ENCODE results near the gene NOP9.

The NOP9 gene

DNA sequence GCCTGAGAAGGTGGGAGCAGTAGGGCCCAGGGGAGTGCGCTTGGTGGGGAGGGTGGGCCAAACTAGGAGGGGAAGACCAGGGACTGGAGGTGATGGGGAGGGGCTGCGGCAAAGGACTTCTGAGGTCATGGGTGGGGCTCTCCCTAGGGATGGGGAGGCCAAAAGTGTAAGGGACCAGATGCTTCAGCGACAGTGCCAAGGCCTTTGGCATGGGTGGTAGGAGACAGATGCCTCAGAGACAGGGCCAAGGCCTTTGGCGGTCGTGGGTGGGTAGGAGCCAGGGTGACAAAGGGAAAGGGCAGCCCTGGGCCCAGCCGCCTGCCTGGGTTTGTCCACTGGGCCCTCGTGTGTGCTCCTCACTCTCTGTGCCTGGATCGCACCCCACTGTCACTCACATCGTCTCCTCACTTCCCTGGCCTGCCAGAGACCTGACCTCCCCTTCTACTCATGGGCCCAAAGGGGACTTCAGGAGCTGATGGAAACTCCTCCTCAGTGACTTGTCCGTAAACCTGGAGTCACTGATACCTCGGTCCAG, 15.1 kb upstream of the NOP9 start:
- no peak overlapping the region for H3K27ac Mint-ChIP-seq
- H3K4me1 Mint-ChIP-seq = peaks cover 41% of the 10 kb centered on the region
- H3K9me3 Mint-ChIP-seq = no peaks in the 10 kb centered on the region
- peaks cover 3% of the 10 kb centered on the region for H3K36me3 Mint-ChIP-seq (ENCODE audit: low read depth)
- ATAC-seq (no peak), DNase-seq (no peak)
- H3K27me3 Mint-ChIP-seq = peaks cover 3% of the 10 kb centered on the region
- no peak overlapping the region for H3K4me3 Mint-ChIP-seq

DNA sequence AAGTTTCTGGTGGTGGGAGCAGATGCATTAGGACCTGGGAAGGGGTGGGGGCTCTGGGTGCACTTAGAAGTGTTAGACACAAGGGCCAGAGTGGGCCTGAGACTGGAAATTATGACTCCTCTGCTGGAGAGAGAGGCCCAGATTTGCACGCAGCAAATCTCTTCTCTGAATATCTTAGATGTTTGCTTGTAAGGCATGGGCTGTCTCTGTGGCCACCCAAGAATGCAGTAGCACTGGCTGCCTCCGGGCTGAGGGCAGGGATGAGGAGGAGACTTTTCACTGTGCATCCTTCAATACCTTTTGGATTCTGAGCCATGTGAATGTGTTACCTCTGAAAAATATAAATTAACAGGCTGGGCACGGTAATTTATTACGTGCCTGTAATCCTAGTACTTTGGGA, 14.3 kb upstream of the NOP9 start:
- H3K36me3 Mint-ChIP-seq (ENCODE audit: low read depth) = peaks cover 5% of the 10 kb centered on the region
- no peaks in the 10 kb centered on the region for H3K9me3 Mint-ChIP-seq
- DNase-seq (no peak), ATAC-seq (no peak)
- H3K4me3 Mint-ChIP-seq = no peak overlapping the region
- H3K27ac Mint-ChIP-seq = no peak overlapping the region
- H3K27me3 Mint-ChIP-seq = peaks cover 3% of the 10 kb centered on the region
- H3K4me1 Mint-ChIP-seq = peaks cover 41% of the 10 kb centered on the region

DNA sequence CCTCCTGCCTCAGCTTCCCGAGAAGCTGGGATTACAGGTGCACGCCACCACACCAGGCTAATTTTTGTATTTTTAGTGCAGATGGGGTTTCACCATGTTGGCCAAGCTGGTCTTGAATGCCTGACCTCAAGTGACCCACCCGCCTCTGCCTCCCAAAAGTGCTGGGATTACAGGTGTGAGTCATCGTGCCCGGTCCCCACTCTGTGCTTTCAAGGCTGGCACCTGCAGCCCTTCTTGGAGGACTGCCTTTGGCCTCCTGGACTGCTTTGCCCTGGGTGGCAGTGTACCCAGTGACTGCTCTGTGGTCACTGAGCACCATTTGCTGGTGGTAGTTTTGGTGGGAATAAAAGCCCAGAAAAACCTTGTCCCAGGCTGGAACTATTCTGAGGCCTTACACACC, 12.7 kb upstream of the NOP9 start:
- peaks cover 52% of the 10 kb centered on the region for H3K4me1 Mint-ChIP-seq
- H3K27ac Mint-ChIP-seq = no peak overlapping the region
- H3K36me3 Mint-ChIP-seq (ENCODE audit: low read depth) = peaks cover 20% of the 10 kb centered on the region
- no peaks in the 10 kb centered on the region for H3K9me3 Mint-ChIP-seq
- H3K4me3 Mint-ChIP-seq = no peak overlapping the region
- H3K27me3 Mint-ChIP-seq = peaks cover 3% of the 10 kb centered on the region
- ATAC-seq = no peak
- DNase-seq = no peak

DNA sequence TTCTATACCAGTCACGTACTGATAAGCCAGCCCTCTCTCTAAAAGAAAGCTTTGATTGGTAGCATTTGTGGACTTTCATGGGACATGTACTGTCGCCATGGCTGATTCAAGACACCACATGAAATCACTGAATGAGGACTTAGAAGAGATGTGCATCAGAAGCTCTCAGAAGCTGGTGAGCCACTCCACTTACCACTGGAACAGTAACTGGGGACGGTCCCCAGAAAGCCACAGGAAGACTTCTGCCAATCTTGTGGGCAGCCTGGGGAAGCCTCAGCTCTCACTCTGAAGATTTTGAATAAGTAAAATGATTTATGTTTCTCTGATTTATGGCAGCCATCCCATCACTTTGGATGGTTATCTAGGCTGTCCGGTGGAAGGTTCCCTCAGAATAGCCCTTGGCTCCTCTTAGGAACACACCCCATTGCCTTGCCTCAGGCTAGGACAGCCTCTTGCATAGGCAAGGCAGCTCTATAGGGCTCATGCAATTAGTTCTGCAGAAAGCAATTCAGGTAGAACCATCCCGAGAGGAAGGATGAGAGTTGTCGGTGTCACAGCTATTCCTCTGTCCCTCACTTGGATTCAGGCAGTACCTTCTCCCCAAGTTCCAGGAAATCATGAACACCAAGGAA, 9.9 kb upstream of the NOP9 start:
- Mint-ChIP-seq H3K4me1 (peaks cover 53% of the 10 kb centered on the region), H3K36me3 (ENCODE audit: low read depth) (peaks cover 28% of the 10 kb centered on the region), H3K27me3 (peaks cover 3% of the 10 kb centered on the region), H3K9me3 (no peaks in the 10 kb centered on the region), H3K4me3 (no peak overlapping the region), H3K27ac (peak overlapping the region; percentile 27)
- ATAC-seq (peak; percentile 100), DNase-seq (peak; percentile 71)

DNA sequence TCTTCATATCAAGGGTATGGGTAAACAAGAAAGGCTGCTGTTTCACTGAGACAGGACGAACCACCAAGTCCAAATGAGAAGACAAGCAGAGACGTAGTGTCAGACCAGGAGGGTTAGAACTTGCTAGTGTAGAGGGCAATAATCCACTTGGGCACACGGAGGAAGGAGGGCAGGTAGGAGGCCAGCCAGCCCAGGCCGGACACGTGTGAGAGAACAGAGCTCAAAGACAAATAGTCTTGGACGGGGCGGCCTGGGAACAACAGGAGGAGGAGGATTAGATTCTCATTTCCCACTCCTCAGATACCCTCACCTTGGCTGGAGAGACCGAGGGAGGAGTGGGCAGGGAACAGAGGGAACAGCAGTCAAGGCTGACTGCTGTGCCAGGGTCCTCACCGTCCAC, 8.9 kb upstream of the NOP9 start:
- DNase-seq (no peak), ATAC-seq (no peak)
- H3K9me3 Mint-ChIP-seq = no peaks in the 10 kb centered on the region
- peaks cover 28% of the 10 kb centered on the region for H3K36me3 Mint-ChIP-seq (ENCODE audit: low read depth)
- H3K4me1 Mint-ChIP-seq = peaks cover 49% of the 10 kb centered on the region
- no peak overlapping the region for H3K27ac Mint-ChIP-seq
- peaks cover 3% of the 10 kb centered on the region for H3K27me3 Mint-ChIP-seq
- no peak overlapping the region for H3K4me3 Mint-ChIP-seq

DNA sequence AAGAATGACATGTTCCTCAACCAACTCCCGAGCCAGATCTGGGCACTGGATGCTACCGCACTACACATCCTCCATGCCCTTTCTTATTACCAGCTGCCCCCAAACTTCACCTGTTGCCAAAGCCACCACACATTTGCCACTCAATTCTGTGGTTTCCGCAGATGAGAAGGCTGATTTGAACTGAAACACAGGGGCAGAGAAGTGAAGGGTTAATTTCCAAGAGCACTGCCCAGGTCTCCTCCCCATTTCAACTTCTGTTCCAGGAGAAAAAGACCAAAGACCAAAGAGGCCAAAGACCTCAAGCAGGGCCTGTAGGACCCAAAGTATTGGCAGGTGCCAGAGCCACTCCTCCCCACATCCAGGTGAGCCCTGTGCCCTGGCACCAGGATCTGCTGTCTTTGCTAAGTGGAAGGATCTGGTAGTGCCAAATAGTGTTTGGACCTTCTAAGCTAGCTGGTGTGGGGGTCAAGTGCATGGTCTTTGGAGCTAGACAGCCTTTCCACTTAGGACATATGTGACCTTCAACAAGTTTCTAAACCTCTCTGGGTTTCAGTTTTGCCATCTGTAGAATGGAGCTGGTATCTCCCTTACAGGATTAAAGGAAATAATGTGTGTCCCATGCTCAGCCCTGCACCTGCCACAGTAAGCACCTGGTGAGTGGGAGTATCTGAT, 8.1 kb upstream of the NOP9 start:
- ATAC-seq (no peak), DNase-seq (no peak)
- peaks cover 31% of the 10 kb centered on the region for H3K36me3 Mint-ChIP-seq (ENCODE audit: low read depth)
- H3K4me1 Mint-ChIP-seq = peaks cover 53% of the 10 kb centered on the region
- no peaks in the 10 kb centered on the region for H3K9me3 Mint-ChIP-seq
- H3K4me3 Mint-ChIP-seq = no peak overlapping the region
- H3K27ac Mint-ChIP-seq = no peak overlapping the region
- H3K27me3 Mint-ChIP-seq = peaks cover 3% of the 10 kb centered on the region

DNA sequence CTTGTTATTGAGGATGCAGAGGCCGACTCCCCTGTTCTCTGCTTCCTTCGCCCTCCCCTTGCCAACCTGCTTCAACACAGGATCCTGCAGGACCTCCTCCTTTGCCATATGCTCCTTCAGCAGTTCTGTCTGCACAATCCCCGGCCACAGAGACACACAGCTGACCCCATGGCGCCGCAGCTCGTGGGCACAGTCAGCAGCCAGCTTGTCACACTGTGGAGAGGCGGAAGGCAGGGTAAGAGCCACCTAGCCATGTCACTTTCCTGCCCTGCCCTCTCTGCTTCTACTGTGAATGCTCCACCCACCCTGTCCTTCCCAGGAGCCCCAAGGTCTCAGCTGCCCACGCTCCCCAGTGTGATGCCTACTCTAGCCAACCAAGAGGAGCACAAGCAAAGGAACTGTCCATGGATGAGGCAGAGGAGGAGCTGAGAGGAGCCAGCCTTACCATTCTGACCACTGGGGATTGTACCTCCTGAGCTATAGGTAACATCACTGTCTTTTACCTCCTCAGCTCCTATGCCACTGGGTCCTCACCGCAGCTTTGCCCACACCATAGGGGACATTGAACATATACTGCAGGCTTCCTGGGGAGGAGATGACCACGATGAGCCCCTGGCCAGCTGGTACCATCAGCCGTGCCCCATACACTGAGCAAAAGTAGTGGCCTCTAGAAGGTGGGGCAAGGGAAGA, 7.4 kb upstream of the NOP9 start:
- Mint-ChIP-seq H3K9me3 (no peaks in the 10 kb centered on the region), H3K27ac (no peak overlapping the region), H3K4me3 (no peak overlapping the region), H3K4me1 (peaks cover 60% of the 10 kb centered on the region), H3K36me3 (ENCODE audit: low read depth) (peaks cover 32% of the 10 kb centered on the region), H3K27me3 (peaks cover 3% of the 10 kb centered on the region)
- DNase-seq = no peak
- no peak for ATAC-seq

DNA sequence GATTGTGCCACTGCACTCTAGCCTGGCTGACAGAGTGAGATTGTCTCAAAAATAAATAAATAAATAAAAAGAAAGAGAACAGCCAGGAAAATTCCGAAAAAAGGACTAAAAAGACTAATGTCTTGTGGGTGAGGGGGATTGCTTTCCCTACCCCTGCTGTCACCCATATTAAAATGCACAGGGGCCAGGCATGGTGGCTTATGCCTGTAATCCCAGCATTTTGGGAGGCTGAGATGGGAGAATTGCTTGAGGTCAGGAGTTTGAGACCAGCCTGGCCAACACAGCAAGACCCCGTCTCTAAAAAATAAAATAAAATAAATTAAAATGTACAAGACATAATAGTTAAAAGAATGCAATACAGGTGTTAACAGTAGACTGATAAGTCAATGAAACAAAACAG, 6.1 kb upstream of the NOP9 start:
- peaks cover 58% of the 10 kb centered on the region for H3K4me1 Mint-ChIP-seq
- peaks cover 30% of the 10 kb centered on the region for H3K36me3 Mint-ChIP-seq (ENCODE audit: low read depth)
- no peak for DNase-seq
- H3K9me3 Mint-ChIP-seq = no peaks in the 10 kb centered on the region
- H3K27ac Mint-ChIP-seq = no peak overlapping the region
- no peaks in the 10 kb centered on the region for H3K27me3 Mint-ChIP-seq
- H3K4me3 Mint-ChIP-seq = no peak overlapping the region
- ATAC-seq = no peak

DNA sequence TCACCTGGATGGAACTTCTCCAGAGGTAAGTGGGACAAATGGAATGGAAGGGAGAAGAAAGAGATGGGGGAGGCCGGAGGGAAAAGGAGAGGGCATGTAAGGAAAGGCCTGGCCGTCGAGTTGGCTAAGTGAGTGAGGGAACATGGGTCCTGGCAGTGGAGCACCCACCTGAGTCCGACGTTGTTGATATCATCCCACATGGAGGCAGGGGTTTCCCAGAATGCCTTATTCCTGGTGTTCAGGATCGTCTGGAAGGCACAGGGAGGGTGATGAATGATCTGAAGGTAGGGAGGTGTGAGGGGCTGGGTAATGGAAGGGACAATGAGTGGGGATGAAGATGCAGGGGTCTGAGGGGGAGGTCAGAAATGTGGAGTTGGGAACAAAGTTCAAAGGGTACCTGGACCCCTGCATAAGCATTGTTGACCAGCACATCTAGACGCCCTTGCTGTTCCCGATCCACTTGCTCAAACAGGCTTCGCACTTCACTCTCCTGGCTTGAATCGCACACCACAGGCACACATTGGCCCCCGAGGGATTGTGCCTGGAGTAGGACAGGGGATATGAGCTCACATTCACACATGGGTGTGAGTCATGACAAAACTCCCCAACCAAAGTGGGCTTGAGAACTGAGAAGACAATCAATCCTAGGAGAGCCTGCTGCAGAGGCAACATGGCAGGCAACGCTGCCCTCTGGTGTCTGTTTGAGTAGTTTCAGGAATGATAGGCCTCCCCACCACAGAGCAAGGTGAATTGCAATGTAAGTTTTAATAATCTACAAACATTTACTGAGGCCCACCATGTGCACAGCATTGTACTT, 3.1 kb upstream of the NOP9 start:
- Mint-ChIP-seq H3K36me3 (ENCODE audit: low read depth) (peaks cover 20% of the 10 kb centered on the region), H3K4me3 (peak overlapping the region; percentile 35), H3K4me1 (peaks cover 56% of the 10 kb centered on the region), H3K9me3 (no peaks in the 10 kb centered on the region), H3K27ac (peak overlapping the region; percentile 82), H3K27me3 (no peaks in the 10 kb centered on the region)
- ATAC-seq (peak; percentile 93), DNase-seq (peak; percentile 73)

DNA sequence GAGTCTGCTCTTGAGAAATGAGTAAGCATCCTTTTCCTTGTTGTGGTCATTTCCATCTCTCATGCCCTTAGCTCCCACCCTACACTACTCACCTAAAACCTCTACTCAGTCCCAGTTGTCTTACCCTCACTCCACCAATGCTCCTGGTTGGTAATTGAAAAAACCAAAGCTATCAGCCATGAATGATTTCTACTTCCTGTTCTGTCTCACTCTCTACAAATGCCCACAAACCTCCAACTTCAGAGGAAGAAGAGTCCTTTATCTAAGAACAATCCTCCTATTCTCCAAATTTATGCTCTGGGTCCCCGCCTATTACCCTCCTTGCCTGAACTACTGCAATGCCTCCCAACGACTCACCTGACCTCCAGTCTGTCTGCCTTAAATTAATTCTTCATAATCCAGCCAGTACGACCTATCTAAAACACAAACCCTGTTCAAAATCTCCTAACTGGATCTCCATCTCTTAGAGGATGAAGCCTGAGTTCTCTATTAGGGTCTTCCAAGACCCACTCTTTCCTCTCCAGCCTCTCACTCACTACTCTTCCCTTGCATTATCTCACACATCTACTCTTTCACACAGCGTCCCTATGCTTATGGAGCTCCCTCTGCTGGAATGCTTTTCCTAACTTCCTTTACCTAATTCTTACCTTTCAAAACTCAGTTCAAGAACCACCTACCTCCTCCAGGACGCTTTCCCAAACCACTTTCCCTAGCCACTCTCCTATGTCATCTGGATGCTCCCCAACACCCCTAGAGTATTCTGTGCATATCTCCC, 2.3 kb upstream of the NOP9 start:
- DNase-seq (no peak), ATAC-seq (peak; percentile 30)
- peak overlapping the region; percentile 82 for H3K27ac Mint-ChIP-seq
- peaks cover 55% of the 10 kb centered on the region for H3K4me1 Mint-ChIP-seq
- no peak overlapping the region for H3K4me3 Mint-ChIP-seq
- no peaks in the 10 kb centered on the region for H3K27me3 Mint-ChIP-seq
- H3K9me3 Mint-ChIP-seq = no peaks in the 10 kb centered on the region
- H3K36me3 Mint-ChIP-seq (ENCODE audit: low read depth) = peaks cover 18% of the 10 kb centered on the region

DNA sequence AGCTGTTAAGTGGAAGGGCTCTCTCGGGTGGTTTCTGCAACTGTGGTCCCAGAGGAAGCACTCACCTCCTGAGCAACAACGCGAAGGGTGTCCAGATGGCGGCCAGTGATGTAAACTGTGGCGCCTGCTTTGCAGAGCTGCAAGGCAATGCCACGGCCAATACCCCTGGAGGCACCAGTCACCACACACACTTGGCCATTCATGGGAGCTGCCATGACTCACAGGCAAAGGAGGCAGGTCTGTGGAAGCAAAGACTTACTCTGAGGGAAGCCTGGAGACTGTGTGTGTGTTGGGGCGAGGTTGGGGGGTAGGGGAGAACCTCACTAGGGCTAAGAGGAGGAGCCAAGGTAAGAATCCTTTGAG, 777 bp upstream of the NOP9 start:
- Mint-ChIP-seq H3K9me3 (no peaks in the 10 kb centered on the region), H3K4me3 (peak overlapping the region; percentile 92), H3K27me3 (no peaks in the 10 kb centered on the region), H3K36me3 (ENCODE audit: low read depth) (peaks cover 25% of the 10 kb centered on the region), H3K27ac (peak overlapping the region; percentile 91), H3K4me1 (peaks cover 55% of the 10 kb centered on the region)
- ATAC-seq (peak; percentile 5), DNase-seq (no peak)

DNA sequence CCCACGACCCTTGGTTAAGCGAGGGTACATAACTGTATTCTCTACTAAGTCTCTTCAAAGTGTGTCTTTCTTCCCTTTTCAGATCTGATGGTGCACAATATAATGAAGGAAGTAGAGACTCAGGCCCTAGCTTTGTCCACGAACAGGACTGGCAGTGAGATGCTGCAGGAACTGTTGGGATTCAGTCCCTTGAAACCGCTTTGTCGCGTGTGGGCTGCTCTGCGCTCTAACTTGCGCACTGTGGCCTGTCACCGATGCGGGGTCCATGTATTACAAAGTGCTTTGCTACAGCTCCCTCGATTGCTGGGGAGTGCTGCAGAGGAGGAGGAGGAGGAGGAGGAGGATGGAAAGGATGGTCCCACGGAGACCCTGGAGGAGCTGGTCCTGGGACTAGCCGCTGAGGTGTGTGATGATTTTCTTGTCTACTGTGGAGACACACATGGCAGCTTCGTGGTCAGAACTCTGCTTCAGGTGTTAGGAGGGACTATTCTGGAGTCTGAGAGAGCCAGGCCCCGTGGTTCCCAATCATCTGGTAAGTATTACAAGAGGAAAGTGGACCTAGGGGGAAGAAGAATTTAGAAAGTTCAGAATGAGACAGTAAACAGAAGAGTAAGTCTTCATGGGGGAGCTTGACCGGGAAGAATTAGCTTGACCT, 803 bp downstream of the NOP9 start:
- Mint-ChIP-seq H3K27me3 (no peaks in the 10 kb centered on the region), H3K27ac (peak overlapping the region; percentile 91), H3K36me3 (ENCODE audit: low read depth) (peaks cover 36% of the 10 kb centered on the region), H3K4me1 (peaks cover 55% of the 10 kb centered on the region), H3K4me3 (peak overlapping the region; percentile 92), H3K9me3 (no peaks in the 10 kb centered on the region)
- no peak for ATAC-seq
- no peak for DNase-seq

DNA sequence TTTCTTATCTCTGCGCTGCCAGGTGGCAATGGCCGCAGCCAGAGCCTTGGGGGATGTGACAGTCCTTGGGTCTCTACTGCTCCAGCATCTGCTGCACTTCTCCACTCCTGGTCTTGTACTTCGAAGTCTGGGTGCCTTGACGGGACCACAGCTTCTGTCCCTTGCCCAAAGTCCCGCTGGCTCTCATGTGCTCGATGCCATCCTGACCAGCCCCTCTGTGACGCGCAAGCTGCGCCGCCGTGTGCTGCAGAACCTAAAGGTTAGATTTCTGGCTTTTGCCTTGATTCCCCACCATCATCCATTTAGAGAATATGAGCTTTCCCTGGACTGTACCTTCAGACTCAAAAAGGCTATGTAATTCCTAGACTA, 4.4 kb downstream of the NOP9 start:
- Mint-ChIP-seq H3K36me3 (ENCODE audit: low read depth) (peaks cover 60% of the 10 kb centered on the region), H3K4me3 (no peak overlapping the region)
- ATAC-seq = no peak

More for the DNA sequence above, 4.4 kb downstream of the NOP9 start:
- no peak for DNase-seq
- Mint-ChIP-seq H3K9me3 (no peaks in the 10 kb centered on the region), H3K27me3 (no peaks in the 10 kb centered on the region), H3K4me1 (peaks cover 37% of the 10 kb centered on the region), H3K27ac (no peak overlapping the region)

All from activated naive CD8-positive, alpha-beta T cell treated with anti-CD3 and anti-CD28 coated beads, Interleukin-2, amount 50 U/mL, for 24 hours (primary cell).